HG03442 (cell line): ENCODE data around the gene RALGPS1.

Source experiments
- ATAC-seq: cut with Tn5 transposase; IDR thresholded peaks from one replicate; pipeline ENCODE4 v1.9.1; 2021; ENCODE audit warnings: mild to moderate bottlenecking, moderate library complexity; ENCODE audit not compliant: unreplicated experiment

RALGPS1 gene

DNA sequence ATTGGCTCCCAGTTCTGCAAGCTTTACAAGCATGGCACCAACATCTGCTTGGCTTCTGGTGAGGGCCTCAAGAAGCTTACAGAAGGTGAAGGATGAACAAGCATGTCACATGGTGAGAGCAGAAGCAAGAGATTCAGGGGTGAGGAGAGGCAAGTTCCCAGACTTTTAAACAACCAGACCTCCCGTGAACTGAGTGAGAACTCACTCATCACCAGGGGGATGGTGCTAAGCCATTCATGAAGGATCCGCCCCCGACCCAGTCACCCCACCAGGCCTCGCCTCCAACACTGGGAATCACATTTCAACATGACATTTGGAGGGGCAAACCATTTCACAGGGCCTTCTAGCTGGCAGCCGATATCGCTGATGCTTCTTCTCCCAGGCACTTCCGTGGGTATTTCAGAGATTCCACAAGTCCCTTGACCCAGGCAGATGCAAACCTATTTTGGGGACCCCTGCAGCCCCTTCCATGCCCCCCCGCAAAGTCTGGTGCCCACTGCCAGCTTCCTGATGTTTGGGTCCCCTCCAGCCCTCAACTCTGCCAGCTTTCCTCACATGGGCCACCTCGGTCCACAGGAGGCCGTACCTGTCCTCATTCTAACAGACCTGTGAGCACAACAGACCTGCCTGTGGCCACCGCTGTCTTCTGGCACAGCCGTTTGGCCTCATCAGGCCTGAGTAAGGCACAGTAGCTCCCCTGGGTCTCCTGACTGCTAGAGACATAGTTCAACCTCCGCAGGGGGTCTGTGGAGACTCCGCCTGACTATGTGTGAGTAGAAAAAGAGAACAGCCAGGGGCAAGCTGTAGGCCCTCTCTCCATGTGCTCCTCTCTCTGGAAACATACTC lies 268.5 kb downstream of the RALGPS1 start:
- ATAC-seq, result no peak

DNA sequence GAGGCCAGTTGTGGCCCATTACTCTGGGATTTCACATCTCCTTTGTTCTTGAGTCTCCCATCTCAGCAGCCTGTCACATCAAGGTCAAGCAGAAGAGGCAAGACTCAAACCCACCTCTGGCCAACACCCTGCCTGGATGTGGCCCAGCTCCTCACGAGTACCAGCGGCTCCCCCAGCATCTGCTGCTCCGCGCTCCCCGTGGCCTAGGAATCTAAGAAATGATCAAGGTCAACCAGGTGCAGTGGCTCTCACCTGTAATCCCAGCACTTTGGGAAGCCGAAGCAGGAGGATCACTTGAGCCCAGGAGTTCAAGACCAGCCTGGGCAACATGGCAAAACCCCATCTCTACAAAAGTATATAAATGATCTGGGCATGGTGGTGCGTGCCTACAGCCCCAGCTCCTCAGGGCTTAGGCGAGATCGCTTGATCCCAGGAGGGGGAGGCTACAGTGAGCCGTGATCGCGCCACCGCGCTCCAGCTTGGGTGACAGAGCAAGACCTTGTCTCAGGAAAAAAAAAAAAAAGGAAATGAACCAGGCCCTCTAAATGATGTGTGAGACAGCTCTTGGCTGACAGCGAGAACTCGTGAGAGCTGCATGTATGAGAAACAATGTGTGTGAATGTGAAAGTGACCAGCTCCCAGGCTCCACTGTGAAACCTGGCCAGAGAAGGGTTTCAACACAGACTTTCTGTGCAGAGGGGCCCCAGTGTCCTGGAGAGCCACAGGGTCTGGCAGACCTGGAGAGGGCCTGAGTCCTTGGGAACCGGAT lies 269.4 kb downstream of the RALGPS1 start:
- peak; percentile 56 for ATAC-seq

- ATAC-seq, result peak; percentile 14
Measured at GRCh38 chr9:127184641-127185040, 270.1 kb downstream of the RALGPS1 start.

GRCh38 chr9:127185181-127185580 lies 270.6 kb downstream of the RALGPS1 start:
- ATAC-seq, result no peak

DNA sequence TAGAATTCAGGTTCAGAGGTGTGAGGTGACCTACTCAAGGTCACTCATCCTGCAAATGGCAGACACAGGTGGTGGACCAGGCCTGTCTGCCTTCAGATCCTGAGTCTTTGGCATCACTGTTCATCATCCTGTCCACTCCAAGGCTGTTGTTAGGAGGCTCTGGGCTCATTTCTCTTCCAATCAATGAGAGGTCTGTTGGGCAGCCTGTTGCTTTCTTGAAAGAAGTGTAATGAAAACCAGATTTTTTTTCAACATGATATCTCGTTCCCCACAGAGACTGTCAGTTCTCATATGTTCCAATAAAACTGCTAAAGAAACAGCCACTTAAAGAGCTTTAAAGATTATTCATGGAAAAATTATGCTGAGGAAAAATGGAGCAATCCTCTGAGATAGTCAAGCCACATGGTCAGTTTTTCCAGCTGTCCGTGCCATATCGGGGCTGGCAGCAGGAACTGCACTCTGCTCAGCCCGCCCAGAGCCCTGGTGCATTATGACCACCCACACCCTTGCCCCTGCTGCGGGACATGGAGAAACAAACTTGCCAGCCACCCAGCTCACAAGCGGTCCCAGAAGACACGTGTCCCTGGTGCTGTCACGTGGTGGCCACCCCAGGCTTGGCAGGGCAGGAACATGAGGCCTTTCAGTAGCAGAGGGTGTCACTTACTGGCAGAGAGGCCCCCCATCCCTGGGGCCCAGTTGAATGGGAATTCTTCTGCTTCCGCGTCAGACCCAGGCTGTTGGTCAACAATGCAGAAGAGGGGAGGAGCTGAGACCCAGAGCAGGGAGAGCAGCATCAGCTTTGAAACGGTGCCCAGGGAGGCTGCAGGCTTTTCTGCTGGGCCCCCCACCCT lies 271.6 kb downstream of the RALGPS1 start:
- ATAC-seq, result no peak

- no peak for ATAC-seq
Measured at GRCh38 chr9:127186806-127187205, 272.2 kb downstream of the RALGPS1 start.

DNA sequence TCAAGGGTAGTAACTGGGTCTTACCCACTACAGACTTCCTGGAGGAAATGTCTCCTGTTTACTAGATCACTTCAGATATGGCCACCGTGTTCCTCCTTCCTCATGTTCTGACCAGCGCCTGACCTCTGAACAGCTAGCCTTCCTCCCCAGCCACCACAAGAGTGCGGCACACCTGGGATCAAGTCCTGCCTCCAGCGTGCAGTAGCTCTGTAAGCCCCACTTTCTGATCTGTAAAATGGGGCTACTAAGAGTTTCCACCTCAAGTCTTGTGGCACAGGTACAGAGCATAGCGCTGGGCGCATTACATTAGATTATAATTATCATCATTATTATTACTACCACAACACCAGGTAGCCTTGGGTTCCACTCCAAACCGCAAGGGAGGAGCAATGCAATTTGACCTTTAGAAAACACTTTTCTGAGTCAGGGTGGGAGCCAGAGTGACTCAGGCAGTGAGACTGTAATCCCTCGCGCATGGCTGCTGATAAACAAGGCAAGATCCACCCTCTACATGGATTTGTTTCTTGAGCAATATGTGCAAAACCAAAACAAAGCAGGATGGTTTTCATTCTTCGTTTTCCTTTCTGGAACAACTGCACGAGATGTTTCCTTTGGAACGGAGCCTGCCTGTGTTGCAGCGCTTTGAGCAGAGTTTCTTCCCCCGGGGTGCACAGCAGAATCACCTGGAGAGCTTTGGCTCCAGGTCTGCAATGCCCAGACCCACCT lies 272.8 kb downstream of the RALGPS1 start:
- no peak for ATAC-seq

DNA sequence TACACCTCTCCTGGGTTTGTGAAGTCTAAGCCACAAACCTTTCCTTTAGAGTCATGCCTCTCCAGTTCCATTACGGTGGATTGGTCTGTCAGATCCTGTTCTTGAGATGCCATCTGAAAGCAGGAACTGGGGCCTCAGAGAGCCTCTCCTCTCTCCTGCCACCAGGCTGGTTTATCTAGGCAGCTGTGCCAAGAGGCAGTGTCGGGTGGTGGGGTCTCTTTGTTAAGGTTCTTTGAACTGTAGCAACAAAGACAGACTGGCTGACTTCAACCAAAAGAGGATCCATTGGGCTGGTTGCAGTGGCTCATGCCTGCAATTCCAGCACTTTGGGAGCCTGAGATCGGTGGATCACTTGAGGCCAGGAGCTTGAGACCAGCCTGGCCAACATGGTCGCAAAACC lies 273.8 kb downstream of the RALGPS1 start:
- no peak for ATAC-seq

DNA sequence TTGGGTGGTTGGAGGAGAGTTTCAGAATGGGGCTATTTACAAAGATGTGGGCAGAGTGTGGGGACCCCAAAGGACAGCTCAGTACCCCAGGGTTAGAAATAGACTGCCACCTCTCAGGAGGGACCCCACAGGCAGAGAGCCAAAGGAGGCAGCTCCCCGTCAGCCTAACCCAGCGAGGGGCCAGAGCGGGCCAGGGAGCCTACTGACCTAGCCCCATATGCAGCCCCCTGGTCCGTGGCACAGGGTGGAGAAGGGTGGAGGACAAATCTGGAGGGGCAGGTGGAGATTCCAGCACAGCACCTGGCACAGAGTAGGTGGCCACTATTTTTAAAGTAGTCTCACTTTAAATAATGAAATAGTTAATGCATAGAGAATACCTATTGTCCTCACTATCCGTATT lies 275.0 kb downstream of the RALGPS1 start:
- no peak for ATAC-seq

DNA sequence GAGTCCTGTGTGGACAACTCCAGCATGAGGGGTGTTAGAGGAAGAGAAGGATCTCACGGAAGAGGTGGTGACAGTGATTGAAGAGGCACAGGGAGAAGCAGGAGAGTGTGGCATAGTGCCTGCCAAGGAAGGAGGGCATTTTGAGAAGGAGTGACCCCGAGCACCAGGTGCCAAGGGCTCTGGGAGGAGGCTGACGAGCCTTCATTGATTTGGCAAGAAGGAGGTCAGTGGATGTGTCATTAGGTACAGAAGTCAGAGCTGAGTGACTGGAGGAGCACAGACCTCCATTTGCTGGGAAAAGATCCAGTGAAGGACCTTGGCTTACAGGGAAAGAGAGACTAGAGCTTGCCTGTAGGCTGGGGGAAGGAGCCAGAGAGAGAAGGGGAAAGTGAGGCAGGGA lies 278.2 kb downstream of the RALGPS1 start:
- ATAC-seq, result no peak

GRCh38 chr9:127193483-127193882 lies 278.9 kb downstream of the RALGPS1 start:
- ATAC-seq, result no peak

DNA sequence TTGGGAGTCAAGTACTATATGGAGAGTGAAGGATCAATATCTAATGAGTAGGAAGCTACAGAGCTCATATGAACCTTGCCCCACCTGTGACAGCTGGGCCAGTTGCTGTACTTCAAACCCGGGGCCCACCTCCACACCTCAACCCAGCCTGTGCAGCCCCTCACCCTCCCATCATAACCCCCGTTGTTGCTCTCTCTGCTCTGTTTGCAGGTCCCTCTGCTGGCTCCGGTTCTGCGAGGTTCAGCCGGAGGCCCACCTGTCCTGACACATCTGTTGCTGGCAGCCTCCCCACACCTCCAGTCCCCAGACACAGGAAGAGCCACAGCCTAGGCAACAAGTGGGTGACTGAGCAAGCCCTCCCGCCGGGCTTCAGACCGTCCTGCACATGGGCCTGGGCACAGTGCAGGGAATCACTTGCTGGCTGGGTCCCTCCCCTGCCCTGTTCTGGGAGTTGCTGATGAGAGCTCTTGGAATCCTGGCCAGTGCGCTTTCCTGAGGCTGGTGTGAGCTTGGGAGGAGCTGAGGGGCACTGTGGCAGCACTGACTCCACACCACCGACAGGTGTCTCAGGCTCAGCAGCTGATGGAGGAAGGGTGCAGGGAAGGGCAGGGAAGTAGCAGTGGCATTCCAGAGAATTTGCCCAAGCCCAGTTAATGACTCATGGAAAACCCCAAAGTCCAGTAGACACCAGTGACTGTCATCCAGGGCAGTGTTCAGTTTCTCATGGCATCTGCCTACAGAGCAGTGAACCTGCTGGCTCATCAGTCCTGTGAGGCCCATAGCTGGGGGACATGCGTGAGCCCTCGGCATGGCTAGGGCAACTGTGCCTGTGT lies 280.5 kb downstream of the RALGPS1 start:
- ATAC-seq, result no peak

DNA sequence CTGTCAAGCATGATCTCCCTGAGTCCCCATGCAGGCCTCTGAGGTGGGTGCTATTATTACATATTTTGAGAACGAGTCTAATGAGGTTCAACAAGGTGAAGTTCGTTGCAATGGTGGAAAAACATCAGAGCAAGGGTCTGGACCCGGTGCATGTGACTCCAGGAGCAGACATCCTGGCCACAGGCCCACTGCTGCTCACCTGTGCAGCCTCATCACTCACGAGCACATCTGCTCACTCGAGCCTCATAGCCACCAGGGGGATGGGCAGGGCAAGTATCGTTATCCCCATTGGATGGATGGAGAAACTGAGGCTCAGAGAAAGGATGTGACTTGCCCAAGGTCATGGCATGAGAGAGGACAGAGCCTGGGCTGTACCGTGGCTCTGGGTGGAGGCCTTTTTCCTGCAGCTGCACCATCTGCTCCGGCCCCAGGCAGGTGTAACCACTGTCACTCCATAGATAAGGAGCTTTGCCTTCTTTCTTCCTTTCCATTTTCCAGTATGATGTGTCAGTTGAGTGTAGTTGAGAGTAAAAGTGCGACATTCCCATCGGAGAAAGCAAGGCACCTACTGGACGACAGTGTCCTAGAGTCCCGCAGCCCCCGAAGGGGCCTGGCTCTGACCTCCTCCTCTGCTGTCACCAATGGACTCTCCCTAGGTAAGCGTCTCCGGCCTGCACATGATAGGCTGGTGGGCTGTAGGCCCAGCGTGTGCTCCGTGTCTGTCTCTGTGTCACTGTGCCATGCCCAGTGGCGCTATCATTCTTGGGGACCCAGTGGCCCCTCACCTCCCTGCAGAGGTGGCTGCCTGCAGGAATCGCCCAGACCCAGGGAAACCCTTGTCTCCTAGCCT lies 281.6 kb downstream of the RALGPS1 start:
- no peak for ATAC-seq

GRCh38 chr9:127196826-127197145 lies 282.2 kb downstream of the RALGPS1 start:
- no peak for ATAC-seq

GRCh38 chr9:127197186-127197860 lies 282.7 kb downstream of the RALGPS1 start:
- no peak for ATAC-seq

GRCh38 chr9:127197861-127198430 lies 283.4 kb downstream of the RALGPS1 start:
- ATAC-seq, result no peak

- no peak for ATAC-seq
Measured at GRCh38 chr9:127198587-127198986, 284.0 kb downstream of the RALGPS1 start.
